ENCODE results near the gene RPL39.
"Not testable (repeated sequence)": the region's sequence is repeated elsewhere in the genome, so short reads cannot be mapped to it uniquely, and the experiment has no call there.

RPL39 gene

GRCh38 chrX:119762718-119763117, 28.7 kb downstream of the RPL39 start:
- DNase-seq = no peak

GRCh38 chrX:119760026-119760877, 31.2 kb downstream of the RPL39 start:
- DNase-seq = no peak

- DNase-seq = no peak
These were observed 32.1 kb downstream of the RPL39 start for GRCh38 chrX:119759248-119759766.

GRCh38 chrX:119758731-119759247, 32.6 kb downstream of the RPL39 start:
- no peak for DNase-seq

- DNase-seq = no peak
These were observed 33.3 kb downstream of the RPL39 start, which contains the start of gene SOWAHD for GRCh38 chrX:119757979-119758730. TSS of gene SOWAHD (plus strand) at chrX:119758588. CDS start at chrX:119758668, 80 bp downstream.

- DNase-seq = no peak
These were observed 33.8 kb downstream of the RPL39 start for GRCh38 chrX:119757646-119757978.

GRCh38 chrX:119756926-119757635, 34.3 kb downstream of the RPL39 start:
- DNase-seq = no peak

- DNase-seq = no peak
These were observed 35.4 kb downstream of the RPL39 start for GRCh38 chrX:119755981-119756533.

GRCh38 chrX:119753639-119754257, 37.7 kb downstream of the RPL39 start:
- no peak for DNase-seq

GRCh38 chrX:119753001-119753400, 38.4 kb downstream of the RPL39 start:
- DNase-seq = no peak

GRCh38 chrX:119750751-119751150, 40.7 kb downstream of the RPL39 start:
- DNase-seq = not testable (repeated sequence)

- DNase-seq = not testable (repeated sequence)
These were observed 41.3 kb downstream of the RPL39 start for GRCh38 chrX:119750131-119750530.

- DNase-seq = no peak
These were observed 46.1 kb downstream of the RPL39 start for GRCh38 chrX:119745283-119745848.

GRCh38 chrX:119738742-119739141, 52.7 kb downstream of the RPL39 start:
- DNase-seq = no peak
